ENCODE measurements around the gene ARHGAP31. TPM values are rescaled to one million over a fixed set of nuclear protein-coding genes. Genes with fewer than 3 reads are reported as not detected.
"Not testable (repeated sequence)": the region's sequence is repeated elsewhere in the genome, so short reads cannot be mapped to it uniquely, and the experiment has no call there.

ARHGAP31 gene
- total and polyA plus RNA-seq, 8 donors = 31.5 to 70.3 (median 42.3) TPM

DNA sequence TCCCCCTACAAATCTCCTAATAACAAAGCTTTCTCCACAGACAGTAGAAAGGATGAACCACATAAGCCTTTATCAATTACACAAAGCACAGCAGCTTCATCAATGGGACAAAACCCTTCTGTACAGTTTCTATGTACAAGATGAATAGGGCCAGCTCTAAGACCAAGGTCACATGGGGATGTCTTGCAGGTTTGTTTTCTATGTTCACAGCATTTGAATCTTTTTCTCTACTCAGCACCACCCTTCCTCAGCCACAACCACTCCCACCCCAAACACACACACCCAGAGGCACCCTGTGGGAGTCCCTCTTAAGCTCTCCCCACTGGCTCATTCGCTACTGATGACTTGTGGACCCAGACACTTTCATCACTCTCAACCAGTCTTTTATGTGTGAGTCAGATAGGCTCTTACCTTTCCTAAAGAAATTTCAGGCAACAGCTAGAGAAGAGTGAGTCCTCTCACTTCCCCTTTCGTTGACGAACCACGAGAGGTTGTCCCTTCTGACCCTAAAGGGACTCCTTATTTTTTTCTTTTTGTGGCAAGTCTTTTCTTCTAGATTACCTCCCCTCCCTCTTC, 57.9 kb downstream of the ARHGAP31 start:
- H3K4me3 ChIP-seq = no peak overlapping the region
- TF ChIP-seq, protein P1, sequence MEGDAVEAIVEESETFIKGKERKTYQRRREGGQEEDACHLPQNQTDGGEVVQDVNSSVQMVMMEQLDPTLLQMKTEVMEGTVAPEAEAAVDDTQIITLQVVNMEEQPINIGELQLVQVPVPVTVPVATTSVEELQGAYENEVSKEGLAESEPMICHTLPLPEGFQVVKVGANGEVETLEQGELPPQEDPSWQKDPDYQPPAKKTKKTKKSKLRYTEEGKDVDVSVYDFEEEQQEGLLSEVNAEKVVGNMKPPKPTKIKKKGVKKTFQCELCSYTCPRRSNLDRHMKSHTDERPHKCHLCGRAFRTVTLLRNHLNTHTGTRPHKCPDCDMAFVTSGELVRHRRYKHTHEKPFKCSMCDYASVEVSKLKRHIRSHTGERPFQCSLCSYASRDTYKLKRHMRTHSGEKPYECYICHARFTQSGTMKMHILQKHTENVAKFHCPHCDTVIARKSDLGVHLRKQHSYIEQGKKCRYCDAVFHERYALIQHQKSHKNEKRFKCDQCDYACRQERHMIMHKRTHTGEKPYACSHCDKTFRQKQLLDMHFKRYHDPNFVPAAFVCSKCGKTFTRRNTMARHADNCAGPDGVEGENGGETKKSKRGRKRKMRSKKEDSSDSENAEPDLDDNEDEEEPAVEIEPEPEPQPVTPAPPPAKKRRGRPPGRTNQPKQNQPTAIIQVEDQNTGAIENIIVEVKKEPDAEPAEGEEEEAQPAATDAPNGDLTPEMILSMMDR (IDR thresholded peaks at IDR 0.05) = no peak
- DNase-seq = no peak
- H3K36me3 ChIP-seq = no peaks in the 10 kb centered on the region
- peak overlapping the region; percentile 56 to 69 for H3K27ac ChIP-seq
- intact Hi-C loops (cut with DNase I) = loop anchor here in 1 of 2 donors (5.0 kb wide), 1 partner anchor 55 kb away; no protein-coding TSS in a partner anchor
- peak; percentile 65 for ATAC-seq
- H3K27me3 ChIP-seq = no peaks in the 10 kb centered on the region
- H3K9me3 ChIP-seq = no peaks in the 10 kb centered on the region
- peaks cover 18 to 57% of the 10 kb centered on the region in 2 donors for H3K4me1 ChIP-seq

DNA sequence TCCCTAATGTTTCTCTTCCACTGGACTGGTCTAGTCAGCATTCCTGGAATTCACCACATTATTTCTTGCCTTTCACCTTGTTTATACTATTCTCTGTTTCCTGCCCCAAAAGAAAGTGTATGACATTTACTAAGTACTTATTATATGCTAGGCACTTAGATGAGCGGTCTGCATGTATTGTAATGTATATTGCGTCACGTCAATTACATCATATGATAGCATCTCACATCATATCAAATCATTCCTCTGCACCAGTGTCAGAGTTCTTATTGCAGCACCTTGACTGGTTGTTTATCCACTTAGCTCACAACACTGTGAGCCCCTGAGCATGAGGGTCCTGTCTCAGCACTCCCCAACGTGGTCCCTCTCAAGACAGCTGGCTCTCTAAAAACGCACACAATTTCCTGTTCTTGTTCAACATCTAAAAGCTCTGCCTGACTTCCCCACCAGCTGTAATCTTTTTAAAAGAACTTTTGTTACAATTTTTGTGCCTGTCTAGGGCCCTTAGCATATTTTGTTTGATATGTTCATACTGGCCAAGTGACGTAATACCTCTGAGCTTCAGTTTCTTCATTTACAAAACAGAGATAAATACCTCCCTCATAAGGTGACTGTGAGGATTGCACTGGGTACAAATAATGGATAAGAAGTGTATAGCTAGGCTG, 58.8 kb downstream of the ARHGAP31 start:
- peak; percentile 78 for ATAC-seq
- TF ChIP-seq, protein P1 (IDR thresholded peaks at IDR 0.05) = peak; percentile 9 to 21
- peaks cover 18 to 60% of the 10 kb centered on the region in 2 donors for H3K4me1 ChIP-seq
- no peaks in the 10 kb centered on the region for H3K27me3 ChIP-seq
- no peaks in the 10 kb centered on the region for H3K36me3 ChIP-seq
- peak overlapping the region; percentile 56 to 69 for H3K27ac ChIP-seq
- H3K9me3 ChIP-seq = no peaks in the 10 kb centered on the region
- H3K4me3 ChIP-seq = no peak overlapping the region
- DNase-seq = peak in 2 of 4 donors; percentile 43 to 72
- intact Hi-C loops (cut with DNase I) = loop anchor here in 1 of 2 donors (5.0 kb wide), 1 partner anchor 56 kb away; no protein-coding TSS in a partner anchor

DNA sequence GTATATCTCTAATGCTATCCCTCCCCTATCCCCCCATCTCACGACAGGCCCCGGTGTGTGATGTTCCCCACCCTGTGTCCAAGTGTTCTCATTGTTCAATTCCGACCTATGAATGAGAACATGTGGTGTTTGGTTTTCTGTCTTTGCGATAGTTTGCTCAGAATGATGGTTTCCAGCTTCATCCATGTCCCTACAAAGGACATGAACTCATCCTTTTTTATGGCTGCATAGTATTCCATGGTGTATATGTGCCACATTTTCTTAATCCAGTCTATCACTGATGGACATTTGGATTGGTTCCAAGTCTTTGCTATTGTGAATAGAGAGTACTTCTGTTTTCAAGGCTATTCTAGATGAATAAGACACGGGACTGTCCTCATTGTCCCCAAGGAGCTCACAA, 61.4 kb downstream of the ARHGAP31 start:
- DNase-seq; H3K27ac ChIP-seq; H3K4me3 ChIP-seq; intact Hi-C loops (cut with DNase I); H3K27me3 ChIP-seq; ATAC-seq; H3K9me3 ChIP-seq; H3K36me3 ChIP-seq: not testable (repeated sequence)
- peaks cover 13 to 66% of the 10 kb centered on the region in 2 donors for H3K4me1 ChIP-seq

DNA sequence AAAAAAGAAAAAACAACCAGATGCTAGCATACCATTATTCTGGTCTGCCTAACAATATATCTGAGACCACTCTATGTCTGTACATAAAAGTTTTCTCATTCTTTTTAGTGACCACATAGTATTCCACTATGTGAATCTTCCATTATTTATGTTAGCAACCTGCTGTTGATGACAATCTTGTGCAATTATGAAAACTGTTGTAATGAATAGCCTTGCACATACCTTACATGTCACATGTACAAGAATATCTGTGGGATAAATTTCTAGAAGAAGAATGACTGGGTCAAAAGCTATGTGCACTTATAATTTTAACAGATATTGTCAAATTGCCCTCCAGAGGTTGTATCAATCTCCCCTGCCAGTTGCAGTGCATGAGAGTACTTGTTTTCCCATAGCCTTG, 62.5 kb downstream of the ARHGAP31 start:
- DNase-seq (no peak), ATAC-seq (no peak)
- Histone ChIP-seq H3K4me1 (peaks cover 16 to 57% of the 10 kb centered on the region in 2 donors), H3K27me3 (no peaks in the 10 kb centered on the region), H3K27ac (peak overlapping the region in 1 of 2 donors; percentile 45), H3K9me3 (no peaks in the 10 kb centered on the region), H3K36me3 (no peaks in the 10 kb centered on the region), H3K4me3 (no peak overlapping the region)
- TF ChIP-seq, protein P1 (IDR thresholded peaks at IDR 0.05) = no peak
- intact Hi-C loops (cut with DNase I) = no loop called here

DNA sequence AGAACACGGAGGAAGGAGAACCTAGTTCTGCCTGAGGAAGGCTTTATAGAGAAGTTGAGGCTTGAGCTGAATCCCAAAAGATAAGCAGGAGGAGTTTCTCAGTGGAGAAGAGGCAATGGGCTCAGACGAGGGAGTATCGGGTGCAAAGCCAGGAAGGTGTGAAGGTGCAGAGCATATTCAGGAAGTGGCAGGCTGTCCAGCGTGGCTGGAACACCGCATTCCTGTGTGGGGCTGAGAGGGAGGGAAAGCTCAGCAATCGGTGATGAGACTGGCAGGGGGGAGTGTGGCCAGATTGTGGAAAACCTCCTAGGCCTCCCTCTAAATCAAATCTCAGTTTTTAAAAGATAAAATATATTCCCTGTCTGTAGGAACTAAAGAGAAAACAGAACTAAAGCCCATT, 63.0 kb downstream of the ARHGAP31 start:
- Histone ChIP-seq H3K4me3 (peak overlapping the region in 1 of 2 donors; percentile 2), H3K27ac (peak overlapping the region in 1 of 2 donors; percentile 45), H3K9me3 (no peaks in the 10 kb centered on the region), H3K27me3 (no peaks in the 10 kb centered on the region), H3K4me1 (peaks cover 17 to 52% of the 10 kb centered on the region in 2 donors), H3K36me3 (no peaks in the 10 kb centered on the region)
- TF ChIP-seq, protein P1 (IDR thresholded peaks at IDR 0.05) = no peak
- ATAC-seq = peak; percentile 53
- intact Hi-C loops (cut with DNase I) = no loop called here
- peak in 2 of 4 donors; percentile 53 to 80 for DNase-seq
